Measurements from ENCODE around the gene KIAA0408. TPM values are rescaled to one million over a fixed set of nuclear protein-coding genes. Genes with fewer than 3 reads are reported as not detected.

Gene KIAA0408
- total RNA-seq, 1 experiment from 2014 or later: 0.31 TPM

DNA sequence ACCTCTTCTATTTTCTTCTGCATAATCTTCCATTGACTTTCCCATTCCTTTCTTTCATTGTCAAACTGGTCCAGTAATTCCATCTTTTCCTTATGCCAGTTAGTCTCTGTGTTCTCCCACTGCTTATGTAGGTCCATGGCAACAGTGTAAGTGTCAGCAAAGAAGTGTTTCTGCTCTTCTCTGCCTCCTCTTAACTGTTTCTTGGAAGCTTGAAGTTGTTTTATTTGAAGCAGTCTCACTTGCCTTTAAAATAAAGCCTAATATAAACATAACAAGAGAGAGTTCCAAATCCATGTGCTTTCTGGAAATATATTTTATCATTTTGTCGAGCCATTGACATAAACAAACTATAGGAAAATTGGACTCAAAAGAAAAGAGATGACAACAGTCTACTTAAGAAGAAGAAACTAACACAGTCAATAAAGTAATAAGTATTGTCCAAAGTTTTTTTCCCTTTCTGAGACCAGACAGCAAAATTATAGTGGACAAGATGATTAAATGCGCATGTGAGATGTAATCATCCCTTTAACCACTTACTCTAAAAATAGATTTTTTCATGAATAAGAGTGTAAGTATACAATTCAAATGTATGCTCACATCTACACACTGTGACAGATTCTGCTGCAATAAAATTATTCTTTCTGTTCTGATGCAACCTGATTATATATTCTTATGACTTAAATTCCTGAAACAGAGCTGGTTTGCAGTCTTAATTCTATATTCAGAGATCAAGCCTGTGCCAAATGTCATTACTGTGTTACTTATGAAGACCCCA, 5.2 kb downstream of the KIAA0408 start:
- no peak overlapping the region for H3K27ac Mint-ChIP-seq (ENCODE audit: unreplicated experiment)
- no peak overlapping the region for H3K4me3 Mint-ChIP-seq (ENCODE audit: low read depth, unreplicated experiment)
- intact Hi-C loops (cut with micrococcal nuclease; ENCODE audit: unreplicated experiment): no loop called here
- CTCF ChIA-PET: no interaction called here
- H3K4me1 Mint-ChIP-seq (ENCODE audit: low read depth, unreplicated experiment): no peaks in the 10 kb centered on the region
- H3K36me3 Mint-ChIP-seq (ENCODE audit: insufficient read depth, unreplicated experiment): no peaks in the 10 kb centered on the region
- H3K9me3 Mint-ChIP-seq (ENCODE audit: low read depth, unreplicated experiment): no peaks in the 10 kb centered on the region
- TF ChIP-seq CTCF (IDR thresholded peaks at IDR 0.05; ENCODE audit: unreplicated experiment): no peak
- no TSS peak for BruUV-seq (replicated peaks)
- DNase-seq: no peak
- no peaks in the 10 kb centered on the region for H3K27me3 Mint-ChIP-seq (ENCODE audit: unreplicated experiment)

DNA sequence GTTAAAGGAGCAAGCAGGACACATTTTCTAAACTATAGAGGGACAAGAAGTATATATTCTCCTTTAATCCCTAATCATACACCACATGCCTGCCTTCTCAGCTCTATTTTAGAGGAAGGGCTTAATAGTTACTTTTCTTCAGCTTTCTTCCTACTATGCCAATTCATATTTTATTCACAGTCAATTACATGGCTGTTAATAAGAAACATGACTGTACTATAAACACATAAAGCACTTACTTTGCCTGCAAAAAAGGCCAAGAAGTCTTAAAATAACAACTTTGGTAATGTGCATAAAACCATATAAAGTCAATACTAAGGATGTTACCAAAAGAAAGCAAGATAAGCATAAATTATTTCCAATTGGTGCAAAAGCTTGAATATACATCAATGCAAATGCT, 6.4 kb downstream of the KIAA0408 start:
- Mint-ChIP-seq H3K4me3 (ENCODE audit: low read depth, unreplicated experiment) (no peak overlapping the region), H3K27me3 (ENCODE audit: unreplicated experiment) (no peaks in the 10 kb centered on the region), H3K36me3 (ENCODE audit: insufficient read depth, unreplicated experiment) (no peaks in the 10 kb centered on the region), H3K27ac (ENCODE audit: unreplicated experiment) (no peak overlapping the region), H3K9me3 (ENCODE audit: low read depth, unreplicated experiment) (no peaks in the 10 kb centered on the region), H3K4me1 (ENCODE audit: low read depth, unreplicated experiment) (no peaks in the 10 kb centered on the region)
- CTCF ChIA-PET: no interaction called here
- DNase-seq: no peak
- no peak for TF ChIP-seq CTCF (IDR thresholded peaks at IDR 0.05; ENCODE audit: unreplicated experiment)
- intact Hi-C loops (cut with micrococcal nuclease; ENCODE audit: unreplicated experiment): no loop called here
- BruUV-seq (replicated peaks): no TSS peak

- H3K27ac Mint-ChIP-seq (ENCODE audit: unreplicated experiment): no peak overlapping the region
- TF ChIP-seq CTCF (IDR thresholded peaks at IDR 0.05; ENCODE audit: unreplicated experiment): no peak
- H3K9me3 Mint-ChIP-seq (ENCODE audit: low read depth, unreplicated experiment): no peaks in the 10 kb centered on the region
- no peaks in the 10 kb centered on the region for H3K4me1 Mint-ChIP-seq (ENCODE audit: low read depth, unreplicated experiment)
- DNase-seq: no peak
- no peaks in the 10 kb centered on the region for H3K36me3 Mint-ChIP-seq (ENCODE audit: insufficient read depth, unreplicated experiment)
- CTCF ChIA-PET: no interaction called here
- intact Hi-C loops (cut with micrococcal nuclease; ENCODE audit: unreplicated experiment): no loop called here
- no TSS peak for BruUV-seq (replicated peaks)
- H3K27me3 Mint-ChIP-seq (ENCODE audit: unreplicated experiment): no peaks in the 10 kb centered on the region
- H3K4me3 Mint-ChIP-seq (ENCODE audit: low read depth, unreplicated experiment): no peak overlapping the region
These were observed 7.8 kb downstream of the KIAA0408 start for GRCh38 chr6:127451388-127451787.

GRCh38 chr6:127447780-127448179, 11.4 kb downstream of the KIAA0408 start:
- intact Hi-C loops (cut with micrococcal nuclease; ENCODE audit: unreplicated experiment): no loop called here

More at GRCh38 chr6:127447780-127448179, 11.4 kb downstream of the KIAA0408 start:
- CTCF ChIA-PET: no interaction called here
- Mint-ChIP-seq H3K4me1 (ENCODE audit: low read depth, unreplicated experiment) (no peaks in the 10 kb centered on the region), H3K27ac (ENCODE audit: unreplicated experiment) (no peak overlapping the region), H3K4me3 (ENCODE audit: low read depth, unreplicated experiment) (no peak overlapping the region), H3K9me3 (ENCODE audit: low read depth, unreplicated experiment) (no peaks in the 10 kb centered on the region), H3K36me3 (ENCODE audit: insufficient read depth, unreplicated experiment) (no peaks in the 10 kb centered on the region), H3K27me3 (ENCODE audit: unreplicated experiment) (no peaks in the 10 kb centered on the region)
- no peak for TF ChIP-seq CTCF (IDR thresholded peaks at IDR 0.05; ENCODE audit: unreplicated experiment)
- no peak for DNase-seq
- no TSS peak for BruUV-seq (replicated peaks)

Measured in Calu3 (cell line).